Measurements from ENCODE around the gene WDHD1. TPM values are rescaled to one million over a fixed set of nuclear protein-coding genes. Genes with fewer than 3 reads are reported as not detected.
"Not testable (repeated sequence)": the region's sequence is repeated elsewhere in the genome, so short reads cannot be mapped to it uniquely, and the experiment has no call there.

The WDHD1 gene
- total RNA-seq, 1 donor from 2014 or later: 6.6 TPM

DNA sequence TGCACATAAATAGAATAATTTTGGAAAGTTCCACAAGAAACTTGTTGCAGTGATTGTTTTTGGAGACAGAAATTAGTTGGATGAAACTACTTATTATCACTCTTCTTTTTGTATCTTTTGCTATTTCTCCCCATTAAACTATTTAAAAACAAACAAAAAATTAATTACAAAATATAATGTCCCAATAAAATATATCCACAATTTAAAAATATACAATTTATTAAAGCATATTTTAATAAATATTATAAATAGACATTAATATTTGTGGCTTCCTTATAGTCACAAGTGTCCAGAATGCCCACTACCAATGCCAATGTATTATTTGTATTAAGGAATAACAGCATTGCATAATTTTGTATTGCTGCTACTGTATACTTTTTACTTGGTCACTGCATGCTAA, 71.8 kb downstream of the WDHD1 start:
- no peak for DNase-seq (ENCODE audit: low spot score)

DNA sequence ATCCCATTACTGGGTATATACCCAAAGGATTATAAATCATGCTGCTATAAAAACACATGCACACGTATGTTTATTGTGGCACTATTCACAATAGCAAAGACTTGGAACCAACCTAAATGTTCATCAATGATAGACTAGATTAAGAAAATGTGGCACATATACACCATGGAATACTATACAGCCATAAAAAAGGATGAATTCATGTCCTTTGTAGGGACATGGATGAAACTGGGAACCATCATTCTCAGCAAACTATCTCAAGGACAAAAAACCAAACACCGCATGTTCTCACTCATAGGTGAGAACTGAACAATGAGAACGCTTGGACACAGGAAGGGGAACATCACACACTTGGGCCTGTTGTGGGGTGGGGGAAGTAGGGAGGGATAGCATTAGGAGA, 73.3 kb downstream of the WDHD1 start:
- DNase-seq (ENCODE audit: low spot score): not testable (repeated sequence)

DNA sequence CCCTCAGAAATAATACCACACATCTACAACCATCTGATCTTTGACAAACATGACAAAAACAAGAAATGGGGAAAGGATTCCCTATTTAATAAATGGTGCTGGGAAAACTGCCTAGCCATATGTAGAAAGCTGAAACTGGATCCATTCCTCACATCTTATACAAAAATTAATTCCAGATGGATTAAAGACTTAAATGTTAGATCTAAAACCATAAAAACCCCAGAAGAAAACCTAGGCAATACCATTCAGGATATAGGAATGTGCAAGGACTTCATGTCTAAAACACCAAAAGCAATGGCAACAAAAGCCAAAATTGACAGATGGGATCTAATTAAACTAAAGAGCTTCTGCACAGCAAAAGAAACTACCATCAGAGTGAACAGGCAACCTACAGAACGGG, 74.1 kb downstream of the WDHD1 start:
- not testable (repeated sequence) for DNase-seq (ENCODE audit: low spot score)

DNA sequence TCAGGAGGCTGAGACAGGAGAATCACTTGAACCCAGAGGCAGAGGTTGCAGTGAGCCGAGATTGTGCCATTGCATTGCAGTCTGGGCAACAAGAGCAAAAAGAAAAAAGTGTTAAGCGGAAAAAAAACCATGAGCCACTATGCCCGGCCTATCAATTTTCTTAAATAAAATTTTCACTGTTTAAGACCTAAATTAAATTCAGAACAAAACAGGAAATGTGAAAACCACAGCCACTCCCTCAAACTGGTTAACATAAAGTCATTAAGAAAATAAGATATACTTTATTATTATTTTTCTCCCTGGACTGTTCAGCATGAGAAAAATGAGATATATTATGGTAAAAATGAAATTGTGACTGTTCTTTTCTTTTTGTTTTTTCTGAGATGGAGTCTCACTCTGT, 79.7 kb downstream of the WDHD1 start:
- DNase-seq (ENCODE audit: low spot score): no peak

DNA sequence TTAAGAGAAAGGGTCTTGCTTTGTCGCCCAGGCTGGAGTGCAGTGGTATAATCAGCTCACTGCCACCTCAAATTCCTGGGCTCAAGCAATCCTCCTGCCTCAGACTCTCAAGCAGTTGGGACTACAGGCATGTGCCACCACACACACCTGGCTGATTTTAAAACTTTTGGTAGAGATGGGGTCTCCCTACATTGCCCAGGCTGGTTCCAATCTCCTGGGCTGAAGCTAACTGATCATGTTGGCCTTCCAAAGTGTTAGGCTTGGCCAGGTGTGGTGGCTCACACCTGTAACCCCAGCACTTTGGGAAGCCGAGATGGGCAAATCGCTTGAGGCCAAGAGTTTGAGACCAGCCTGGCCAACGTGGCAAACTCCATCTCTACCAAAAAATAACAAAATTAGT, 80.4 kb downstream of the WDHD1 start:
- no peak for DNase-seq (ENCODE audit: low spot score)

DNA sequence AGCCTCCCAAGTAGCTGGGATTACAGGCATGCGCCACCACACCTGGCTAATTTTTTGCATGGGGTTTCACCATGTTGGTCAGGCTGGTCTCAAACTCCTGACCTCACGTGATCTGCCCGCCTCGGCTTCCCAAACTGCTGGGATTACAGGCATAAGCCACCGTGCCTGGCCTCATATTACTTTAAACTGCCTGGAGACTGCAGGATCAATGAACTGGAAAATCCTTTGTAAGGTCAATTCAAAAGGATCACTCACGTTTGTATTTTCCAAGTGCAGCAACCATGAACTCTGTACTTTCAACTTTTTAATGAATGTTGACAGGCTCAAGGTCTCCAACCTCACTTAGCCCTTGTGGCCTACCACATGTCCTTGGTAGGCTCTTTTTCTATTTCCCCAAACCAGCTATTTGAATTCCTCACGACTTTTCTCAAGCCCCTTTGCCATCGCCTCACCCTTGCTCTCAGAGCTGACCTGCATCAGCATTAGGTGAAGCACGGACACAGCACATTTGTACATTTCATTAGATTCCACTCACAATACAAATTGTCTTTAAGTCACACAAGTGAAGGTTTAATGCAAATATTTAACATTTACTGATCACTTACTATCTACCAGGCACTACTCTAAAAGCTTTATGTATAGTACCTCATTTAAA, 82.0 kb downstream of the WDHD1 start:
- no peak for DNase-seq (ENCODE audit: low spot score)

DNA sequence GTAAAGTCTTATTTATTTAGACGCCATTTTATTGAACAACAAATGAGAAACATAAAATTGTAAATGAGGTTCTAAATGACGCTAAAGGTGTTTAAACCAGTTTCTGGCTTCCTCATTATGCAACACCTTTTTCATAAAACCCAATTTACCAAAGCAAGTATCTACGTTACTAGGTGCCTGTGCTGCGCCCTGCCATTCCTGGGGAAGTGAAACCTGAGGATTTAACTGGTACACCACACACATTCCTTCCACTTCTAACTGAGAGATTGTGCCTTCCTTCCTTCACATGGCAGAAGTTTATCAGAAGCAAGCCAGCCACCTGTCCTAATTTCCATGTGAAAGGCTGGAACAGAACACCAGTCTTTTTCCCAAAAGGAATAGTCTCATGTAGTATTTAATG, 84.0 kb downstream of the WDHD1 start:
- no peak for DNase-seq (ENCODE audit: low spot score)

DNA sequence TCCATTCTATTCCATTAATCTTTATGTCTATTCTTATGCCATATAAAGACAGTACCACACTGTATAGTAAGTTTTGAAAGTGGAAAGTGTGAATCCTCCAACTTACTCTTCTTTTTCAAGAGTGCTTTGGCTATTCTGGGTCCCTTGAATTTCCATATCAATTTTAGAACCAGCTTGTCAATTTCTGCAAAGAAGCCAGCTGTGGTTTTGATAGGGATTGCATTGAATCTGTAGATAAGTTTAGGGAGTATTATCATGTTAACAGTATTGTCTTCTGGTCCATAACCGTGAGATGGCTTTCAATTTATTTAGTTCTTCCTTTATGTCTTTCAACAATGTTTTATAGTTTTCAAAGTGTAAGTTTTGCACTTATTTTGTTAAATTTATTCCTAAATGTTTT, 90.1 kb downstream of the WDHD1 start:
- DNase-seq (ENCODE audit: low spot score): no peak

DNA sequence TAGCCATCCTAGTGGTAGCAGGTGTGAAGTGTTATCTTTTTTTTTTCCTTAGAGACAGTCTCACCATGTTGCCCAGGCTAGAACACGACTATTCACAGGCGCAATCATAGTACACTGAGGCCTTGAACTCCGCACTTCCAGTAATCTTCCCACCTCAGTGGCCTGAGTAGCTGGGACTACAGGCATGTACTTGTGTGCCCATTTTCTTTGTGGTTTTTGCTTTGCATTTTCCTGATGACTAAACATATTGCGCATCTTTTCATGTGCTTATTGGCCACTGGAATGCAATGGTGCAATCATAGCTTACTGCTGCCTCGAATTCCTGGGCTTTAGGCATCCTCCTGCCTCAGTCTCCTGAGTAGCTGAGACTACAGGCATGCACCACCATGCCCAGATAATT, 90.9 kb downstream of the WDHD1 start:
- DNase-seq (ENCODE audit: low spot score): no peak

DNA sequence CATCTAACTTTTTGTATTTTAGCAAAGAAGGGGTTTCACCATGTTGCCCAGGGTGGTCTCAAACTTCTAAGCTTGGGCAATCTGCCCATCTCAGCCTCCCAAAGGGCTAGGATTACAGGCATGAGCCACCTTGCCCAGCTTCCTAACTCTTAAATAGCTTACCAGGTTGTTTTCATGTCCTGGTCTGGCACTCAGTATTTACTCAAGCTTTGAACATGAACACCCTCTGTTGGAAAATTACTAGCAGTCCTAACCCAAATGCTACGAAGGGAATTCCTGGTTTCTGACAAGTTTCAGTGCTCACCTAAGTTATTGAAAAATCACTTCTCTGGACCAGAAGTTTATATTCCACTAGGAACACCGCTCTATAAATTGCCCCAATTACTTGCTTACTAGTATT, 91.8 kb downstream of the WDHD1 start:
- no peak for DNase-seq (ENCODE audit: low spot score)

DNA sequence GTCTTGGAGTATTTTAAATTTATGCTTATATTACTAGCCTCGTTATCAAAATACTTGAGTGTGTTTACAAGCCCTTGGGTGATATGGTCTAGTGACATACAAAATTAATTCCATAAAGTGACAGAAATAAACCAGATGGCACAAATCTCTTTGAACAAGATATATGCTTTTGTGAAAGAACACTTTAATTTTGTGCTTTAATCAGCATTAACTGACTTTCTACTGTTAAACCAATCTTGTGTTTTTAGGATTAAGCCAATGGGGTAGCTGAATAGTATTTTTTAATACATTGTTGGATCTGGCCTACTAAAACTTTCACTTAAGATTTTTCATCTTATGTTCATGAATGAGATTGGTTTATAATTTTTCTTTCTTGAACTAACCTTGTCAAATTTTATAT, 93.9 kb downstream of the WDHD1 start:
- DNase-seq (ENCODE audit: low spot score): no peak

DNA sequence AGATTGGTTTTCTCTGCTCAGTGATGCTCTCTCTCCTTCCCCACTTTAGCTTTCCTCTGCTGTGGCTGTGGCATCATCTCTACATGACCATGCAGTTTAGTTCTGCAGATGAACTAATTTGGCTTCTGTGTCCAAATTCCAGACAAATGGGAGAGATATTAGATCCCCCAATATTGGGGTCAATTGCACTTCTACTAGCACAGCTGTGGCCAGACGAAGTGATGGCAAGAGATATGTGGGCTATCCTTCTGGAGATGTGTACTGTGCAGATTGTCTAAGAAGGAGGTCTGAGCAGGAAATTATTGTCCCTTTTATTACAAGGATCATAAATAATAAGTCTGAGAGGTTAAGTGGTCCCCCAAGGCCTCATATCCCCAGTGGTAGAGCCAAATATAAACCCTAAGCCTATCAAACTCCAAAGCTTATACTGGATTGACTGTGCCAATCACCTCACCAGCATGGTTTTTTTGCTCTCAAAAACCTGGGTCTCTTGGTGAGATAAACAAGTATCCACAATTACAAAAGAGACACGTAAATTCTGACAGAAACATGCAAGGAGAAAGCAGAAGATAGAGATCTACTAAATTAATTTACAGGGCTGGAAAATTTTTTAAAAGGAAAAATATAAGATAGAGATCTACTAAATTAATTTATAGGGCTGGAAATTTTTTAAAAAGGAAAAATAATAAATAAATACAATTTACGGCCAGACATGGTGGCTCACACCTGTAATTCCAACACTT, 95.1 kb downstream of the WDHD1 start:
- DNase-seq (ENCODE audit: low spot score): no peak

DNA sequence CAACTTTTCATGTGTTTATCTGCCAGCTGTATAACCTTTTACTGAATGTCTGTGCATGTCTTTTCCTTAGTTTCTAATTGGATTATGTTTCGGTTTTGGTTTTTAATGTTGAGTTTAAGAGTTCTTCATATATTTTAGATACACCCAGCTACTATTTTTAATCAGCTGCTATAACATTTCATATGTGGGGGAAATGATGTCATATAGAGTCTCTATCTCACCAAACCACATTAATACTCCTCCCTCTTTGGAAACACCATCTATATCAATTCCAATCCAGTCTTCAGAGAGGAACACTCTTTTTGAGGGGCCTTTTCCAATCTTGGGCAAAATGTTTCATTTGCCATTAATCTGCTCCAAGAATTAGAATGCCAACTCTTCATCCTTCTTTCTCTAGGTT, 95.8 kb downstream of the WDHD1 start:
- DNase-seq (ENCODE audit: low spot score): no peak

DNA sequence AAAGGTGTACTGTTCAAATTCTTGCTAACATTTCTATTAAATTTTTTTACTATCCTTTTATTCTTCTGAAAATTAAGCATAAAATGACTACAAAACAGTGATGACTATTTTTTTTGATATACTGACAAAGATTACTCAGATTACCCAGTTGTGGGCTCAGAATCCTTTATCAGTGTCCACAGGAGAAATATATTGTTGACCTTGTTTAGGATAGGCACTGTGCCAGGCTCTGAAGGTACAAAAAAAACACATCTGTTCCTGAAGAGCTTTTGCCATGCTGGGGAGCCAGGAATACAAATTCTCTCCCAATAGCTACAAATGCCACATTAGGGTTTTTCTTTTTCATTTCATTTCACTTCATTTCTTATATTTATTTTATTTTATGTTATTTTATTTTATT, 97.3 kb downstream of the WDHD1 start:
- DNase-seq (ENCODE audit: low spot score): no peak

DNA sequence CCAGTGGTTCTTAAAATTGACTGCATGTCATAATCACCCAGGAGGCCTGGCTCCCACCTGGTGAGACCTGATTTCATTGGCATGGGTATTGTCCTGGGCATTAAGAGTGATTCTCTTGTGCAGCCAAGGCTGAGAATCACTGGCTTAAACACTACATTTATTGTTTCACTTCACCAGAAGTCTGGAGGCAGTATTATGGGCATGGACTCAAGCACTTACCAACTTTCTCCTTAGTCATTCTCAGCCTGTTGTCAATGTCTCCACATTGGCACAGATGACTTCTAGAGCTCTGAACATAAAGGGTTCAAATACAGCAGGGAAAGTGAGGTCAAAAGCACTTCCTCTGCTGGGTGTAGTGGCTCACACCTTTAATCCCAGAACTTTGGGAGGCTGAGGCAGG, 98.7 kb downstream of the WDHD1 start:
- no peak for DNase-seq (ENCODE audit: low spot score)

DNA sequence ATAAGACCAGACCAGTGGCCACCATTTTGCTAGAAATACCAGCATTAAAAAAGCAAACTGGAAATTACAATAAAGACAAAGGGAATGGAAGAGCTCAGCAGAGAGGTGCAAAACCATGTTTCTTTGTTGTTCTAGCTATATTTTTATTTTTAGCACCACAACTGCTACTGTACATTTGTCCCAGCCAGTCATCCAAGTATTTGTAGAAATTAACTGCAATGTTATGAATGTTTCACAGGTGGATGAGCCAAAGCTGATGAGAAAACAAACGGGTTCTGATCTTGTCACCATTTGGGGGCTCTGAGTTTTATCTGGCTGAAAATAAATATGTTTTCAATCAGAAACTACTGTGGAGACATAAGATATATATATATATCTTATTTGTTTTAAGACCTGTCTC, 99.3 kb downstream of the WDHD1 start:
- no peak for DNase-seq (ENCODE audit: low spot score)

DNA sequence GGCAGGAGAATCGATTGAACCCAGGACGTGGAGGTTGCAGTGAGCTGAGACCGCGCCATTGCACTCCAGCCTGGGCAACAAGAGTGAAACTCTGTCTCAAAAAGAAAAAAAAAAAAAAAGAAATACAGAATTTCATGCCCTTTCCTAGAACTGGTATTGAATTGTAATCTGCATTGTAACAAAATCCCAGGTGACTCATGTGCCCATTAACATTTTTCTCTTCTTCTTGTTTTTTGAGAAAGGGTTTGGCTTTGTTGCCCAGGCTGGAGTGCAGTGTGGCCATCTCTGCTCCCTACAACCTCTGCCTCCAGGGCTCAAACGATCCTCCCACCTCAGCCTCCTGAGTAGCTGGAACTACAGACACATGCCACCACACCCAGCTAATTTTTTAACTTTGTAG, 100.3 kb downstream of the WDHD1 start:
- DNase-seq (ENCODE audit: low spot score): not testable (repeated sequence)

DNA sequence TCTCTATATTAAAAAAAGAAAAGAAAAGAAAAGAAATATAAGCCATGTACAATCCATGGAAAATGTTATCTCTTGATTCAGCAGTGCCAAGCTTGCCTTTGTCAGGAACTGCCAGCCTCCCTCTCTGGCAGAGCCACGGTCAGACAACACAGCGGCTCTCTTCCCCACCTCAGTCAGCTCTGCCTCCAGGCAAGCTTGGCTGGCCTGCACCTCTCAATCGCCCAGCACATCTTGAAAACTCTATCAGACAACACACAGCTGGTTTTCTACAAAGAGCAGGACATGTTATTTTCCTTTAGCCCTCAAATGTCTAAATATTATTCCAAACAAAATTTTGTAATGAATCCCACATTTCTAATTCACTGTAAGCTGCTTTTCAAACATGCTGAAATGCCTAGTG, 104.3 kb downstream of the WDHD1 start:
- DNase-seq (ENCODE audit: low spot score): no peak

DNA sequence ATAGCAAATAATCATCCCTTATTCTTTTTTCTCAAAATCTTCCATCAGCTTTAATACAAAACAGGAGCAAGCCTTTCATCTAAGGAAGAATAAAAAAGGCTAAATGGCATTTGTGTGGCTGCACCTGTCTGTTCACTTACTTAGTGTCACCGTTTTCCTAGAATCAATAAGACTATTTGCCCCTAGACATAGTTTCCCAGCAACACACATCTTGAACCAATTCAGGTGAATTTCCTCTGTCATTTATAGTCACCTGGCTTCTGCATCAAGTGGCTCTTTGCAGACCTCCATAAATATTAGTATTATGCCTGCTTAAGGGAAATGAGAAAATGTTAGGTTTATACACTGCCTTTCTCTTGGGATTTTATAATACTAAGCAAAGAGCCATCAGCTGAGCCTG, 106.8 kb downstream of the WDHD1 start:
- no peak for DNase-seq (ENCODE audit: low spot score)

DNA sequence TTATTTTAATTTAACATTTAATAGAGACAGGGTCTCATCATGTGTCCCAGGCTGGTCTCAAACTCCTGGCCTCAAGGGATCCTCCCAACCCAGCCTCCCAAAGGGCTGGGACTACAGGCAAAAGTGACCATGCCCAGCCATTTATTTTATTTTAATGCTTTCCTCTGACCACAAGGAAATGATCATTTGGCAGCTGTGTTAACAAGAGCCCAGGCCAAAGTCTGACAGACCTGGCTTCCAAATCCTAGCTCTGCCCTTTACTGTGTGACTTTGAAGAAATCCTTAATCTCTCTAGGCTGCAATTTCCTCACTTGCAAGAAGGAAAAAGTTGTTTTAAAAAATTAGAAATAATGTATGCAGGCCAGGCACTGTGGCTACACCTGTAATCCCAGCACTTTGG, 107.6 kb downstream of the WDHD1 start:
- DNase-seq (ENCODE audit: low spot score): no peak

DNA sequence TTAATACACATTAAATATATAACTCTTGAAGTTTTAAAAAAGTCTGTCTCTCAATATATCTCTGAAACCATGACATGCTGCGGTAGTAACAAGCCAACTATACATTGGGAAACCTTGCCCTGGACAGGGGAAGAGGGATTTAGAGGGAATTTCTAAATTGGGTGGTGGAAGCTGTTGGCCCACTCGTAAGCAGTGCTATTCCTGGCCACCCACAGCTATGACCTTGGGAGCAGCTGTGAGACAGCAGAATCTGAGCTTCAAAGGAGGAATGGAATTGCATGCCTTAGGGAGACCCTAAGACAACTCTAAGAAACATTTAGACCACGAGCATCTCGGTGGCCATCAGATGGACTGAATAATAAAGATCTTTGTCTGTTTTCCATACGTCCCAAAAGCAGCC, 108.5 kb downstream of the WDHD1 start:
- DNase-seq (ENCODE audit: low spot score): no peak

DNA sequence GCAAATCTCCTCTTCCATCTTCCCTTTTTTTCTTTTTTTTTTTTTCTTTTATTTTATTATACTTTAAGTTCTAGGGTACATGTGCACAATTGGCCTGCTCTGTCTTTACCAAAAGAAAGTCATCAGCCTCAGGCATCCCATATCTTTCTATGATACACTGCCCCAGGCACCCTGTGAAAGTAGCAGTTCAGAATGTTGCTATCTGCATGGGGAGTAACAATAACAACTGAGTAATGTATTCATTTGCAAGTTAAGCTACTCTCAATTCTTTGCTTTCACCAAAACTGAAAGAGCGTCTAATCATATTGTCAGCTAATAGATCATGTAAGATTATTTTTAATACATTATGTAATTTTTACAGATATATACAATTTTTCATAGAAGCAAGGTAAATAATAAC, 110.8 kb downstream of the WDHD1 start:
- DNase-seq (ENCODE audit: low spot score): no peak

DNA sequence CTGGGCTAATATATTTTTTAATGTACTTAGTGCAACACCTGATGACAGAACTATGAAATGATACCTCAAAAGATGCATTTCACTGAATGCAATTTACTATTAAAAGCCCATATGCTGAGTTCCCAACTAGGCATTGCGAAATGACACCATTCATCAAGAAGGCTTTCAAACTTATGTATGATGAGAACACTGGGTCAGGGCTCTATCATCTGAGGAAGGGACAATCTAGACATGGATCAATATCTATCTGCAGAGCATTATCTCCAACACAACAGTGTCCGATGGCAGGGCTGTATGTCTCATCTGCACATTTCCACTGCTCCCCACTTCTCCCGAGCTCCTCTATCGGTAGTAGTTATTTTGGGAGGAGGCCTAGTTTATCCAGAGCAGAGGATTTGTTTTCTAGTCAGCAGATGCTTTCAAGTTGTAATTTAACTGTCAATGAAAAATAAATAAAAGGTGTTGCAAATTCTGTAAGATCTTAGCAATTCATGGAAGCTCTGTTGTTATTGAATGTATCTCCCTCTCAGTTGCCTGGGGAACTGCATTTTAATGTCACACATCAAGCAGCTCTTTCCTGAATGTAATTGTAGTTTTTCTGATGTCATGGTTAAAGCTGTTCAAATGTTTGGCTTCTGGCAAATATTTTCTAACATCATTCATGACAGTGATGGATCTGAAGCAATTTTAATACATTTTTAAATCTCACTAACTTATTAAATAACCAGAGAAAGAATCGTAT, 116.9 kb downstream of the WDHD1 start:
- no peak for DNase-seq (ENCODE audit: low spot score)

All from ureter (tissue), 1 donor.